H9 (cell line): ENCODE measurements around the gene AFAP1. TPM values are rescaled to one million over a fixed set of nuclear protein-coding genes. Genes with fewer than 3 reads are reported as not detected.

Source experiments
- DNase-seq: peaks from one replicate; pipeline ENCODE4 v3.0.0-alpha.2; 2017
- H2AFZ ChIP-seq: one replicate; pipeline ENCODE4 v1.6.1; 2013; ENCODE audit warnings: mild to moderate bottlenecking, low read length, control low read depth, moderate library complexity
- H2AK5ac ChIP-seq: 2 replicates; pipeline ENCODE4 v1.6.1; 2013; ENCODE audit warnings: low read length, control low read depth, mixed read lengths; ENCODE audit not compliant: insufficient read length
- H2BK120ac ChIP-seq: one replicate; pipeline ENCODE4 v1.6.1; 2013; ENCODE audit warnings: low read depth, mild to moderate bottlenecking, low read length, control low read depth, inconsistent platforms; ENCODE audit not compliant: poor library complexity, severe bottlenecking
- H2BK12ac ChIP-seq: 2 replicates; pipeline ENCODE4 v1.6.1; 2013; ENCODE audit warnings: low read length, control low read depth, mixed read lengths, low read depth; ENCODE audit not compliant: insufficient read length
- H2BK15ac ChIP-seq: 2 replicates; pipeline ENCODE4 v1.6.1; 2013; ENCODE audit warnings: low read depth, low read length, control low read depth
- H2BK20ac ChIP-seq: one replicate; pipeline ENCODE4 v1.6.1; 2013; ENCODE audit warnings: low read depth, mild to moderate bottlenecking, low read length, control low read depth, inconsistent platforms; ENCODE audit not compliant: poor library complexity, severe bottlenecking
- H2BK5ac ChIP-seq: 2 replicates; pipeline ENCODE4 v1.6.1; 2013; ENCODE audit warnings: low read length, control low read depth, mixed read lengths; ENCODE audit not compliant: insufficient read length
- H3K14ac ChIP-seq: 2 replicates; pipeline ENCODE4 v1.6.1; 2013; ENCODE audit warnings: low read length, control low read depth; ENCODE audit not compliant: insufficient read depth
- H3K18ac ChIP-seq: 2 replicates; pipeline ENCODE4 v1.6.1; 2013; ENCODE audit warnings: low read depth, mild to moderate bottlenecking, mixed read lengths, low read length, control low read depth; ENCODE audit not compliant: insufficient read length
- H3K23ac ChIP-seq: 2 replicates; pipeline ENCODE4 v1.6.1; 2013; ENCODE audit warnings: low read length, control low read depth, mixed read lengths, low read depth; ENCODE audit not compliant: insufficient read length
- H3K23me2 ChIP-seq: 2 replicates; pipeline ENCODE4 v1.6.1; 2013; ENCODE audit warnings: low read depth, mild to moderate bottlenecking, mixed read lengths, low read length, control low read depth; ENCODE audit not compliant: insufficient read length, poor library complexity, severe bottlenecking
- H3K27ac ChIP-seq: 2 replicates; pipeline ENCODE4 v1.5.1; 2013; ENCODE audit warnings: low read length, control low read depth, mixed read lengths, low read depth; ENCODE audit not compliant: insufficient read length
- H3K27me3 ChIP-seq: 2 replicates; pipeline ENCODE4 v1.6.1; 2013; ENCODE audit warnings: low read length, control low read depth, inconsistent platforms; ENCODE audit not compliant: insufficient read depth
- H3K4ac ChIP-seq: 2 replicates; pipeline ENCODE4 v1.6.1; 2013; ENCODE audit warnings: low read depth, mild to moderate bottlenecking, control low read depth, inconsistent platforms, low read length, moderate library complexity
- H3K4me1 ChIP-seq: 2 replicates; pipeline ENCODE4 v1.6.1; 2013; ENCODE audit warnings: low read length, control low read depth, inconsistent platforms; ENCODE audit not compliant: insufficient read depth
- H3K4me2 ChIP-seq: 2 replicates; pipeline ENCODE4 v1.6.1; 2013; ENCODE audit warnings: low read length, control low read depth, mixed read lengths; ENCODE audit not compliant: insufficient read length, insufficient read depth
- H3K56ac ChIP-seq: 2 replicates; pipeline ENCODE4 v1.6.1; 2013; ENCODE audit warnings: low read depth, mild to moderate bottlenecking, mixed read lengths, low read length, control low read depth; ENCODE audit not compliant: insufficient read length
- H3K79me1 ChIP-seq: 2 replicates; pipeline ENCODE4 v1.6.1; 2013; ENCODE audit warnings: low read depth, mild to moderate bottlenecking, moderate library complexity, low read length, control low read depth, inconsistent platforms; ENCODE audit not compliant: insufficient read depth, poor library complexity, severe bottlenecking
- H3K79me2 ChIP-seq: 2 replicates; pipeline ENCODE4 v1.6.1; 2013; ENCODE audit warnings: low read length, control low read depth, inconsistent platforms; ENCODE audit not compliant: insufficient read depth
- H3K9ac ChIP-seq: 2 replicates; pipeline ENCODE4 v1.6.1; 2013; ENCODE audit warnings: low read length, control low read depth, mixed read lengths; ENCODE audit not compliant: insufficient read length; ENCODE audit errors: extremely low read depth
- H3K9me3 ChIP-seq: one replicate; pipeline ENCODE4 v1.6.1; 2013; ENCODE audit warnings: low read depth, low read length, inconsistent platforms; ENCODE audit not compliant: control insufficient read depth
- H3T11ph ChIP-seq: one replicate; pipeline ENCODE4 v1.6.1; 2013; ENCODE audit warnings: mild to moderate bottlenecking, low read length, control low read depth, inconsistent platforms
- H4K20me1 ChIP-seq: one replicate; pipeline ENCODE4 v1.6.1; 2013; ENCODE audit not compliant: control insufficient read depth, insufficient read length, insufficient read depth
- H4K5ac ChIP-seq: 2 replicates; pipeline ENCODE4 v1.6.1; 2013; ENCODE audit warnings: low read depth, mild to moderate bottlenecking, mixed read lengths, low read length, control low read depth; ENCODE audit not compliant: insufficient read length
- H4K8ac ChIP-seq: replicated peaks from 2 replicates; pipeline ENCODE4 v1.6.1; 2013; ENCODE audit warnings: low read length, control low read depth, mixed read lengths, low read depth; ENCODE audit not compliant: insufficient read length
- H4K91ac ChIP-seq: 2 replicates; pipeline ENCODE4 v1.6.1; 2013; ENCODE audit warnings: low read depth, mild to moderate bottlenecking, moderate library complexity, mixed read lengths, low read length, control low read depth; ENCODE audit not compliant: insufficient read length
- H3K27ac Mint-ChIP-seq, 3 experiments: 2 replicates in 2 of 3; 3 replicates in 1 of 3; pipeline ENCODE4 v1.8.0; 2020 to 2021; ENCODE audit warnings: mixed read lengths in 3 of 3, mild to moderate bottlenecking in 1 of 3, moderate library complexity in 1 of 3
- H3K27me3 Mint-ChIP-seq: 2 replicates; pipeline ENCODE4 v1.8.0; 2021; ENCODE audit warnings: low read depth, mild to moderate bottlenecking, moderate library complexity, mixed read lengths
- H3K36me3 Mint-ChIP-seq, 3 experiments: 2 replicates in 2 of 3; 3 replicates in 1 of 3; pipeline ENCODE4 v1.8.0; 2020 to 2021; ENCODE audit warnings: low read depth in 3 of 3, mixed read lengths in 3 of 3; ENCODE audit not compliant: insufficient read depth in 1 of 3
- H3K4me1 Mint-ChIP-seq, 2 experiments: 2 replicates each; pipeline ENCODE4 v1.8.0; 2020; ENCODE audit warnings: mixed read lengths in 2 of 2
- H3K4me3 Mint-ChIP-seq, 2 experiments: 2 replicates in 1 of 2; 3 replicates in 1 of 2; pipeline ENCODE4 v1.8.0; 2020 to 2021; ENCODE audit warnings: mild to moderate bottlenecking in 2 of 2, mixed read lengths in 2 of 2, moderate library complexity in 1 of 2
- H3K9me3 Mint-ChIP-seq, 2 experiments: 2 replicates in 1 of 2; 3 replicates in 1 of 2; pipeline ENCODE4 v1.8.0; 2020; ENCODE audit warnings: mild to moderate bottlenecking in 2 of 2, mixed read lengths in 2 of 2, moderate library complexity in 1 of 2
- CTCF ChIP-seq: fragments of 200-600 bp; sonication (generic); conservative IDR thresholded peaks from 3 replicates; pipeline ENCODE4 v1.8.0; 2021; ENCODE audit warnings: antibody characterized with exemption, mild to moderate bottlenecking
- WGBS: extraction: QIAGEN DNeasy Blood & Tissue Kit; methylation state at CpG from one replicate; pipeline ENCODE4 v1.1.7; 2013; ENCODE audit warnings: missing lambda C conversion rate, low lambda C conversion rate, mixed read lengths; ENCODE audit not compliant: insufficient read length; ENCODE audit errors: extremely low coverage; 5-methylcytosine and 5-hydroxymethylcytosine counted together
- total RNA-seq: library from RNA; stranded (reverse); gene quantifications from 2 replicates; pipeline ENCODE4 v1.2.1, GENCODE V29; 2021

Gene AFAP1
- total RNA-seq, 1 experiment from 2014 or later = 6.5 TPM

- peaks cover 35 to 46% of the 10 kb centered on the region in 2 experiments for H3K4me1 Mint-ChIP-seq
- H2BK20ac ChIP-seq = no peak overlapping the region
- peak overlapping the region; percentile 24 for H3K4me2 ChIP-seq
- no peak overlapping the region for H2BK12ac ChIP-seq
- H3K27ac Mint-ChIP-seq = peak overlapping the region; percentile 16 to 76 (median 68); a peak in 6 of 7 replicates
- H3K14ac ChIP-seq = no peak overlapping the region
- H3K18ac ChIP-seq = no peak overlapping the region
- DNase-seq = peak; percentile 63
- H2AK5ac ChIP-seq = no peak overlapping the region
- no peak overlapping the region for H4K8ac ChIP-seq
- H3K79me2 ChIP-seq = no peaks in the 10 kb centered on the region
- no peaks in the 10 kb centered on the region for H4K20me1 ChIP-seq
- no peak overlapping the region for H2AFZ ChIP-seq
- H3K4me3 Mint-ChIP-seq = peak overlapping the region; percentile 18 to 44; a peak in 2 of 5 replicates
- H3K4me1 ChIP-seq = peaks cover 10% of the 10 kb centered on the region; the same call in 1 of the 2 replicates
- H3K27me3 ChIP-seq = no peaks in the 10 kb centered on the region
- TF ChIP-seq CTCF = no peak
- H3K9me3 ChIP-seq = no peaks in the 10 kb centered on the region
- peak overlapping the region; percentile 56 for H3K27ac ChIP-seq
- peaks cover 8 to 15% (median 10%) of the 10 kb centered on the region in 3 experiments for H3K36me3 Mint-ChIP-seq
- H3K79me1 ChIP-seq = no peaks in the 10 kb centered on the region
- H3K9ac ChIP-seq = no peak overlapping the region
- no peak overlapping the region for H3K4ac ChIP-seq
- no peak overlapping the region for H3K23ac ChIP-seq
- peaks cover 6 to 8% of the 10 kb centered on the region in 2 experiments; a peak in 4 of 5 replicates for H3K9me3 Mint-ChIP-seq
- H2BK120ac ChIP-seq = no peak overlapping the region
- H4K5ac ChIP-seq = no peak overlapping the region
- no peak overlapping the region for H3T11ph ChIP-seq
- WGBS = no CpG with 5 or more reads among the region's 6 CpGs
- no peak overlapping the region for H2BK5ac ChIP-seq
- no peak overlapping the region for H2BK15ac ChIP-seq
- H4K91ac ChIP-seq = no peak overlapping the region
- no peak overlapping the region for H3K56ac ChIP-seq
- H3K27me3 Mint-ChIP-seq = no peaks in the 10 kb centered on the region
- no peaks in the 10 kb centered on the region for H3K23me2 ChIP-seq
Observed at GRCh38 chr4:7861440-7861881, 78.2 kb downstream of the AFAP1 start.
